MM.1S (cell line): ENCODE measurements around the gene CCDC138.

Experiments used
- DNase-seq: peaks from one replicate; pipeline ENCODE4 v3.0.0-alpha.2; 2015
- H2AFZ ChIP-seq: fragments of 300-600 bp; sonication (generic); 2 replicates; pipeline ENCODE4 v1.6.0; 2016; ENCODE audit warnings: antibody characterized with exemption, low read length
- H3F3A ChIP-seq: fragments of 300-600 bp; sonication (generic); 2 replicates; pipeline ENCODE4 v1.6.1; 2016; ENCODE audit warnings: mild to moderate bottlenecking, antibody characterized with exemption, low read length, moderate library complexity, mixed read lengths; ENCODE audit not compliant: insufficient read depth
- H3K27ac ChIP-seq: fragments of 300-600 bp; sonication (generic); 2 replicates; pipeline ENCODE4 v1.5.1; 2016; ENCODE audit warnings: mild to moderate bottlenecking, low read length
- H3K27me3 ChIP-seq: fragments of 300-600 bp; sonication (generic); replicated peaks from 2 replicates; pipeline ENCODE4 v1.6.0; 2016; ENCODE audit warnings: low read length; ENCODE audit not compliant: insufficient read depth
- H3K36me3 ChIP-seq: fragments of 300-600 bp; sonication (generic); replicated peaks from 2 replicates; pipeline ENCODE4 v1.6.1; 2016; ENCODE audit warnings: mild to moderate bottlenecking, low read length, mixed read lengths; ENCODE audit not compliant: insufficient read depth
- H3K4me1 ChIP-seq: fragments of 300-600 bp; sonication (generic); 2 replicates; pipeline ENCODE4 v1.6.1; 2016; ENCODE audit warnings: low read length, mixed read lengths
- H3K4me2 ChIP-seq: fragments of 300-600 bp; sonication (generic); 2 replicates; pipeline ENCODE4 v1.6.0; 2016; ENCODE audit warnings: low read depth, low read length
- H3K4me3 ChIP-seq: fragments of 300-600 bp; sonication (generic); 2 replicates; pipeline ENCODE4 v1.5.1; 2016; ENCODE audit warnings: low read length, mixed read lengths
- H3K79me2 ChIP-seq: fragments of 300-600 bp; sonication (generic); 2 replicates; pipeline ENCODE4 v1.6.1; 2016; ENCODE audit warnings: mixed run types, low read length, mixed read lengths
- H3K9ac ChIP-seq: fragments of 300-600 bp; sonication (generic); 2 replicates; pipeline ENCODE4 v1.6.1; 2016; ENCODE audit warnings: low read length, mixed read lengths
- H3K9me2 ChIP-seq: fragments of 300-600 bp; sonication (generic); replicated peaks from 2 replicates; pipeline ENCODE4 v1.6.1; 2016; ENCODE audit warnings: mild to moderate bottlenecking, low read length, mixed read lengths; ENCODE audit not compliant: insufficient read depth
- H3K9me3 ChIP-seq: fragments of 300-600 bp; sonication (generic); replicated peaks from 2 replicates; pipeline ENCODE4 v1.6.1; 2016; ENCODE audit warnings: mild to moderate bottlenecking, low read length, mixed read lengths; ENCODE audit not compliant: insufficient read depth
- H4K20me1 ChIP-seq: fragments of 300-600 bp; sonication (generic); 2 replicates; pipeline ENCODE4 v1.6.1; 2016; ENCODE audit warnings: mild to moderate bottlenecking, low read length, moderate library complexity, mixed read lengths; ENCODE audit not compliant: insufficient read depth
- CTCF ChIP-seq: fragments of 300-600 bp; sonication (generic); IDR thresholded peaks from 2 replicates; pipeline ENCODE4 v1.5.1; 2016; ENCODE audit warnings: antibody characterized with exemption, low read length, mixed read lengths
- EZH2 ChIP-seq: fragments of 300-600 bp; sonication (generic); optimal IDR thresholded peaks from 2 replicates; pipeline ENCODE3; 2017; ENCODE audit warnings: low read depth, mild to moderate bottlenecking, antibody characterized with exemption, low read length, mixed read lengths
- EZH2phosphoT487 ChIP-seq: fragments of 300-600 bp; sonication (generic); IDR thresholded peaks from 2 replicates; pipeline ENCODE4 v1.6.1; 2018; ENCODE audit warnings: antibody characterized with exemption, low read length

CCDC138 gene

GRCh38 chr2:108823286-108823685 lies 36.7 kb downstream of the CCDC138 start:
- no peak overlapping the region for H3K4me3 ChIP-seq
- H3K36me3 ChIP-seq: peaks cover 3% of the 10 kb centered on the region; the same call in 1 of the 2 replicates
- DNase-seq: no peak
- H4K20me1 ChIP-seq: no peaks in the 10 kb centered on the region
- no peaks in the 10 kb centered on the region for H3K27me3 ChIP-seq
- H3K9me3 ChIP-seq: no peaks in the 10 kb centered on the region
- no peaks in the 10 kb centered on the region for H3K4me1 ChIP-seq
- no peak overlapping the region for H2AFZ ChIP-seq
- TF ChIP-seq EZH2phosphoT487 (no peak), CTCF (no peak), EZH2 (no peak)
- no peak overlapping the region for H3K9ac ChIP-seq
- no peak overlapping the region for H3K4me2 ChIP-seq
- no peak overlapping the region for H3K27ac ChIP-seq
- no peaks in the 10 kb centered on the region for H3F3A ChIP-seq
- H3K79me2 ChIP-seq: no peaks in the 10 kb centered on the region
- H3K9me2 ChIP-seq: no peaks in the 10 kb centered on the region

GRCh38 chr2:108824316-108825070 lies 37.9 kb downstream of the CCDC138 start:
- no peak overlapping the region for H3K4me3 ChIP-seq
- H3K4me2 ChIP-seq: no peak overlapping the region
- H3F3A ChIP-seq: no peaks in the 10 kb centered on the region
- DNase-seq: no peak
- H2AFZ ChIP-seq: no peak overlapping the region
- H3K4me1 ChIP-seq: no peaks in the 10 kb centered on the region
- no peaks in the 10 kb centered on the region for H3K9me2 ChIP-seq
- no peak overlapping the region for H3K9ac ChIP-seq
- TF ChIP-seq EZH2 (no peak), EZH2phosphoT487 (no peak), CTCF (no peak)
- no peaks in the 10 kb centered on the region for H3K9me3 ChIP-seq
- H3K79me2 ChIP-seq: no peaks in the 10 kb centered on the region
- H3K27ac ChIP-seq: no peak overlapping the region
- H3K27me3 ChIP-seq: no peaks in the 10 kb centered on the region
- no peaks in the 10 kb centered on the region; the same call in 1 of the 2 replicates for H3K36me3 ChIP-seq
- H4K20me1 ChIP-seq: no peaks in the 10 kb centered on the region

- no peak overlapping the region for H3K27ac ChIP-seq
- H3K9me3 ChIP-seq: no peaks in the 10 kb centered on the region
- no peak overlapping the region for H3K9ac ChIP-seq
- no peak overlapping the region for H3K4me2 ChIP-seq
- H3K4me1 ChIP-seq: no peaks in the 10 kb centered on the region
- no peak overlapping the region for H2AFZ ChIP-seq
- H3K36me3 ChIP-seq: no peaks in the 10 kb centered on the region; the same call in 1 of the 2 replicates
- no peak for DNase-seq
- H3K27me3 ChIP-seq: no peaks in the 10 kb centered on the region
- no peaks in the 10 kb centered on the region for H3K9me2 ChIP-seq
- no peaks in the 10 kb centered on the region for H3F3A ChIP-seq
- no peaks in the 10 kb centered on the region for H3K79me2 ChIP-seq
- no peak for TF ChIP-seq CTCF
- no peak for TF ChIP-seq EZH2phosphoT487
- TF ChIP-seq EZH2: no peak
- no peaks in the 10 kb centered on the region for H4K20me1 ChIP-seq
- H3K4me3 ChIP-seq: no peak overlapping the region
Observed at GRCh38 chr2:108825254-108825653, 38.7 kb downstream of the CCDC138 start.
